ENCODE data around the gene DIO3.

The DIO3 gene

GRCh38 chr14:101600336-101600890 is 39.1 kb downstream of the DIO3 start:
- DNase-seq = no peak

- DNase-seq = no peak
Observed at GRCh38 chr14:101600891-101601605, 39.8 kb downstream of the DIO3 start.

GRCh38 chr14:101601606-101602465 is 40.5 kb downstream of the DIO3 start:
- DNase-seq = no peak

- DNase-seq = no peak
Observed at GRCh38 chr14:101602466-101602840, 41.2 kb downstream of the DIO3 start.

GRCh38 chr14:101603096-101603495 is 41.8 kb downstream of the DIO3 start:
- no peak for DNase-seq

GRCh38 chr14:101604228-101604934 is 43.1 kb downstream of the DIO3 start:
- no peak for DNase-seq

- DNase-seq = no peak
Observed at GRCh38 chr14:101604935-101605780, 43.9 kb downstream of the DIO3 start.

- no peak for DNase-seq
Observed at GRCh38 chr14:101605836-101606235, 44.5 kb downstream of the DIO3 start.

Measured in stimulated activated CD4-positive, alpha-beta T cell treated with anti-CD3 and anti-CD28 coated beads, Interleukin-4, amount 100 ng/mL, for 1 hour (primary cell).